Natural killer cell (primary cell): ENCODE measurements around the gene PRG3. TPM values are rescaled to one million over a fixed set of nuclear protein-coding genes. Genes with fewer than 3 reads are reported as not detected.

ENCODE experiments used
- ATAC-seq, 3 donors: fragments of 150-1000 bp in 2 of 3; fragments of 200-7000 bp in 1 of 3; cut with Tn5 transposase; 1 replicate in 1 of 3; 2 replicates in 2 of 3; pipeline ENCODE4 v1.10.0; 2021; ENCODE audit warnings: mild to moderate bottlenecking in 2 of 3, moderate library complexity in 2 of 3
- DNase-seq, 2 donors: peaks; one replicate each; pipeline versions ENCODE4 v3.0.0 to v3.0.0-alpha.2; 2013 to 2021; ENCODE audit warnings: mixed read lengths in 1 of 2
- H3K27ac ChIP-seq: one replicate; pipeline ENCODE4 v1.5.1; 2013; ENCODE audit warnings: mild to moderate bottlenecking, low read length
- H3K27me3 ChIP-seq: one replicate; pipeline ENCODE4 v1.6.1; 2013; ENCODE audit warnings: low read length; ENCODE audit not compliant: control insufficient read depth, insufficient read depth
- H3K36me3 ChIP-seq: one replicate; pipeline ENCODE4 v1.6.1; 2013; ENCODE audit warnings: low read length; ENCODE audit not compliant: control insufficient read depth, insufficient read depth
- H3K4me1 ChIP-seq: one replicate; pipeline ENCODE4 v1.6.1; 2013; ENCODE audit warnings: low read length; ENCODE audit not compliant: control insufficient read depth, insufficient read depth
- H3K4me3 ChIP-seq: one replicate; pipeline ENCODE4 v1.5.1; 2013; ENCODE audit warnings: low read length
- H3K9me3 ChIP-seq: one replicate; pipeline ENCODE4 v1.6.1; 2013; ENCODE audit warnings: low read length; ENCODE audit not compliant: control insufficient read depth, insufficient read depth
- H3K27ac Mint-ChIP-seq, 2 donors: one replicate each; pipeline ENCODE4 v1.8.0; 2022; ENCODE audit warnings: mild to moderate bottlenecking in 2 of 2, mixed read lengths in 2 of 2, moderate library complexity in 1 of 2
- H3K27me3 Mint-ChIP-seq, 2 donors: one replicate each; pipeline ENCODE4 v1.8.0; 2022; ENCODE audit warnings: low read depth in 2 of 2, mixed read lengths in 2 of 2
- H3K36me3 Mint-ChIP-seq: one replicate; pipeline ENCODE4 v1.8.0; 2022; ENCODE audit warnings: mixed read lengths
- H3K4me1 Mint-ChIP-seq, 2 donors: one replicate each; pipeline ENCODE4 v1.8.0; 2022; ENCODE audit warnings: mixed read lengths in 2 of 2
- H3K4me3 Mint-ChIP-seq: one replicate; pipeline ENCODE4 v1.8.0; 2022; ENCODE audit warnings: mild to moderate bottlenecking, moderate library complexity, mixed read lengths
- H3K9me3 Mint-ChIP-seq, 2 donors: one replicate each; pipeline ENCODE4 v1.8.0; 2022; ENCODE audit warnings: mixed read lengths in 2 of 2
- WGBS: methylation state at CpG from one replicate; pipeline ENCODE4 v1.1.7; 2013; ENCODE audit warnings: missing lambda C conversion rate; ENCODE audit not compliant: insufficient coverage; 5-methylcytosine and 5-hydroxymethylcytosine counted together
- intact Hi-C: fragments of 100-400 bp; cut with micrococcal nuclease; formaldehyde crosslinking; loops from one replicate; pipeline ENCODE4 v1.14.2; 2022
- total RNA-seq, 4 donors: library from RNA; stranded (reverse); fragments of 120-200 nt in 1 of 4; gene quantifications; one replicate each; pipeline versions ENCODE4 v1.2.3 to v1.2.4, GENCODE V29; 2013 to 2022
- TF ChIP-seq, protein P1 (sequence below): fragments of 200-600 bp; IDR thresholded peaks from one replicate; pipeline ENCODE4 v1.8.0; 2022; ENCODE audit warnings: antibody characterized with exemption

Gene PRG3
- total RNA-seq, 3 donors from 2014 or later (not counting 1 experiment from before 2014, with no cell fraction given), result not detected

DNA sequence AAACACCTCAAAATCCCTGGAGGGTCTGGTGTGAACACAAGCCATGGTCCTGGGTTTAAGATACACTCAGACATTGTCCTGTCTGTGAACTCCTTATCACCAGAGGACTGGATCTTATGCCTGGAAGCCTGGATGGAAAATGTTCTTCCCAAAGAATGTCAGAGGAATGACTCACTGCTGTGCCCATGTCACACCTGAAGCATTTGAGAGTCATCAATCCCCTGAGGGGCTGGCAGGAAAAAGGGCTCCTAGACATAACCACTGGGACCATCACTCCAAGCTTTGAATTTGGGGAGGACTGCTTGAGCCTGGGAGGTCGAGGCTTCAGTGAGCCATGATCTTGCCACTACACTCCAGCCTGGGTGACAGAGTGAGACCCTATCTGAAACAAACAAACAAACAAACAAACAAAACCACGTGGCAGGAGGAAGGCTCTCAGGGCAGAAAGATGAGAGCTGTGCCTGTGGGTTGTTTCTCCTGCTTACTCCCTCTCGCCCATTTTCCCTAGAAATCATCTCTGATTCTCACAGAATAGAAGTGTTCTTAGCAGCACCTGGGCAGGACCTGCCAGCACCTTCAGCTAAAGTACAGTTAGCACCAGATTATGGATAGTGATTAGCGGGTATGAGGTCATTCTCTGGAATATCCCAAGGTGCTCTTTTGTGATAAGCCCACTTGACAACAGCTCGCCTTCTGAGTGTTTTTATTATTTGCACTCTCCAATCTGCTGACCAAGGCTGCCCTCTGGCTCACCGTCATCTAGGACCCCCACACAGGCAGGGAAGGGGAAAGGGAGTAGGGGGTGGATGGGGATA lies 21.4 kb upstream of the PRG3 start:
- Histone ChIP-seq H3K27me3 (no peaks in the 10 kb centered on the region), H3K9me3 (no peaks in the 10 kb centered on the region), H3K36me3 (peaks cover 5% of the 10 kb centered on the region), H3K4me1 (peaks cover 14% of the 10 kb centered on the region), H3K4me3 (no peak overlapping the region), H3K27ac (no peak overlapping the region)
- WGBS, result 76% methylated on average over 6 of the region's 6 CpGs
- no peaks in the 10 kb centered on the region for H3K27me3 Mint-ChIP-seq
- H3K4me1 Mint-ChIP-seq, result peaks cover 0 to 4% of the 10 kb centered on the region in 2 donors
- TF ChIP-seq, protein P1, sequence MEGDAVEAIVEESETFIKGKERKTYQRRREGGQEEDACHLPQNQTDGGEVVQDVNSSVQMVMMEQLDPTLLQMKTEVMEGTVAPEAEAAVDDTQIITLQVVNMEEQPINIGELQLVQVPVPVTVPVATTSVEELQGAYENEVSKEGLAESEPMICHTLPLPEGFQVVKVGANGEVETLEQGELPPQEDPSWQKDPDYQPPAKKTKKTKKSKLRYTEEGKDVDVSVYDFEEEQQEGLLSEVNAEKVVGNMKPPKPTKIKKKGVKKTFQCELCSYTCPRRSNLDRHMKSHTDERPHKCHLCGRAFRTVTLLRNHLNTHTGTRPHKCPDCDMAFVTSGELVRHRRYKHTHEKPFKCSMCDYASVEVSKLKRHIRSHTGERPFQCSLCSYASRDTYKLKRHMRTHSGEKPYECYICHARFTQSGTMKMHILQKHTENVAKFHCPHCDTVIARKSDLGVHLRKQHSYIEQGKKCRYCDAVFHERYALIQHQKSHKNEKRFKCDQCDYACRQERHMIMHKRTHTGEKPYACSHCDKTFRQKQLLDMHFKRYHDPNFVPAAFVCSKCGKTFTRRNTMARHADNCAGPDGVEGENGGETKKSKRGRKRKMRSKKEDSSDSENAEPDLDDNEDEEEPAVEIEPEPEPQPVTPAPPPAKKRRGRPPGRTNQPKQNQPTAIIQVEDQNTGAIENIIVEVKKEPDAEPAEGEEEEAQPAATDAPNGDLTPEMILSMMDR, result no peak
- DNase-seq (no peak), ATAC-seq (no peak)
- intact Hi-C loops, result no loop called here
- H3K4me3 Mint-ChIP-seq, result no peak overlapping the region
- H3K27ac Mint-ChIP-seq, result no peak overlapping the region
- H3K36me3 Mint-ChIP-seq, result no peaks in the 10 kb centered on the region
- no peaks in the 10 kb centered on the region for H3K9me3 Mint-ChIP-seq

- intact Hi-C loops, result no loop called here
- Mint-ChIP-seq H3K9me3 (no peaks in the 10 kb centered on the region), H3K4me1 (no peaks in the 10 kb centered on the region), H3K4me3 (no peak overlapping the region), H3K27ac (no peak overlapping the region), H3K27me3 (no peaks in the 10 kb centered on the region), H3K36me3 (no peaks in the 10 kb centered on the region)
- no peak overlapping the region for H3K4me3 ChIP-seq
- no peaks in the 10 kb centered on the region for H3K4me1 ChIP-seq
- H3K27me3 ChIP-seq, result no peaks in the 10 kb centered on the region
- TF ChIP-seq, protein P1, result no peak
- no peaks in the 10 kb centered on the region for H3K9me3 ChIP-seq
- DNase-seq, result no peak
- H3K36me3 ChIP-seq, result no peaks in the 10 kb centered on the region
- 97% methylated on average over 4 of the region's 4 CpGs for WGBS
- no peak overlapping the region for H3K27ac ChIP-seq
- no peak for ATAC-seq
Measured at GRCh38 chr11:57399972-57400578, 19.1 kb upstream of the PRG3 start.

DNA sequence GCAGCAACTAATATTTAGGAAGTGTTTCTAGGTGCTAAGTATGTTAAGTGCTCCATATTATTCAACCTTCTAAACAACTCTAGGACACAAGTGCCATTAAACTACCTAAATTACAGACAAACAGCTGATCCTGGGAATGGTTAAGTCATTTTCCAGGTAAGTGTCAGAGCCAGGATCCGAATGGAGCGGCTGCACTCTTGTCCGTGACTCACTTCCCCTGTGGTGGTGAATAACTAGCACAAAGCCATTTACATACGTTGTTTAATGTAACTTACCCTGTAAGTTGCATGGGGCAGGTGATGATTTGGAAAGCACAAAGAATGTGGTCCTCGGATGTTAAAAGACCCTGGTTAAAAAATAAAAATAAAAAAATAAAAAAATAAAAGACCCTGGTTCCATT lies 18.3 kb upstream of the PRG3 start:
- Mint-ChIP-seq H3K27ac (no peak overlapping the region), H3K9me3 (no peaks in the 10 kb centered on the region), H3K27me3 (no peaks in the 10 kb centered on the region), H3K4me3 (no peak overlapping the region), H3K4me1 (no peaks in the 10 kb centered on the region), H3K36me3 (no peaks in the 10 kb centered on the region)
- TF ChIP-seq, protein P1, result no peak
- intact Hi-C loops, result no loop called here
- DNase-seq, result no peak
- no peak for ATAC-seq
- H3K27ac ChIP-seq, result no peak overlapping the region
- no peaks in the 10 kb centered on the region for H3K36me3 ChIP-seq
- no peaks in the 10 kb centered on the region for H3K9me3 ChIP-seq
- no peaks in the 10 kb centered on the region for H3K27me3 ChIP-seq
- H3K4me1 ChIP-seq, result no peaks in the 10 kb centered on the region
- no peak overlapping the region for H3K4me3 ChIP-seq
- 90% methylated on average over 3 of the region's 5 CpGs for WGBS
